ENCODE data around the gene TGOLN2. TPM values are rescaled to one million over a fixed set of nuclear protein-coding genes. Genes with fewer than 3 reads are reported as not detected.

Gene TGOLN2
- total RNA-seq, 6 experiments from 2014 or later, result 143 to 161 (median 150) TPM

- H3K4me3 Mint-ChIP-seq, result peak overlapping the region; percentile 59; the same call in 1 of the 2 replicates
- peaks cover 2% of the 10 kb centered on the region for H3K27me3 Mint-ChIP-seq (ENCODE audit: insufficient read depth)
- no peaks in the 10 kb centered on the region for H3K9me3 Mint-ChIP-seq
- peaks cover 15% of the 10 kb centered on the region; the same call in 1 of the 2 replicates for H3K36me3 Mint-ChIP-seq (ENCODE audit: low read depth)
- peak overlapping the region; percentile 50; the same call in 1 of the 2 replicates for H3K27ac Mint-ChIP-seq
- H3K4me1 Mint-ChIP-seq (ENCODE audit: low read depth), result peaks cover 61% of the 10 kb centered on the region
- TF ChIP-seq CTCF (IDR thresholded peaks at IDR 0.05), result no peak
- no peak for DNase-seq
These were observed 51.7 kb downstream of the TGOLN2 start for GRCh38 chr2:85275984-85276540.

GRCh38 chr2:85273738-85274731 lies 53.8 kb downstream of the TGOLN2 start:
- Mint-ChIP-seq H3K4me1 (ENCODE audit: low read depth) (peaks cover 60% of the 10 kb centered on the region), H3K36me3 (ENCODE audit: low read depth) (peaks cover 11% of the 10 kb centered on the region; the same call in 1 of the 2 replicates), H3K4me3 (peak overlapping the region; percentile 55; the same call in 1 of the 2 replicates), H3K9me3 (no peaks in the 10 kb centered on the region), H3K27me3 (ENCODE audit: insufficient read depth) (peaks cover 2% of the 10 kb centered on the region), H3K27ac (peak overlapping the region; percentile 54; the same call in 1 of the 2 replicates)
- TF ChIP-seq CTCF (IDR thresholded peaks at IDR 0.05), result no peak
- DNase-seq, result peak; percentile 57

- Mint-ChIP-seq H3K27me3 (ENCODE audit: insufficient read depth) (peaks cover 6% of the 10 kb centered on the region), H3K27ac (no peak overlapping the region), H3K4me3 (no peak overlapping the region), H3K9me3 (no peaks in the 10 kb centered on the region), H3K4me1 (ENCODE audit: low read depth) (peaks cover 44% of the 10 kb centered on the region), H3K36me3 (ENCODE audit: low read depth) (peaks cover 11% of the 10 kb centered on the region; the same call in 1 of the 2 replicates)
- TF ChIP-seq CTCF (IDR thresholded peaks at IDR 0.05), result no peak
- no peak for DNase-seq
These were observed 55.4 kb downstream of the TGOLN2 start for GRCh38 chr2:85272357-85272756.

- no peak for DNase-seq
- no peak for TF ChIP-seq CTCF (IDR thresholded peaks at IDR 0.05)
- Mint-ChIP-seq H3K4me3 (no peak overlapping the region), H3K27me3 (ENCODE audit: insufficient read depth) (peaks cover 4% of the 10 kb centered on the region), H3K9me3 (no peaks in the 10 kb centered on the region), H3K4me1 (ENCODE audit: low read depth) (peaks cover 34% of the 10 kb centered on the region), H3K27ac (no peak overlapping the region), H3K36me3 (ENCODE audit: low read depth) (no peaks in the 10 kb centered on the region)
These were observed 57.8 kb downstream of the TGOLN2 start for GRCh38 chr2:85269959-85270358.

Other genes starting within 250 kb of the TGOLN2 start
- 10 to 100 TPM in 1 of 6 experiments, 1 to 10 TPM in 5; 2.6 to 10.3 (median 9.4) TPM for gene TCF7L1, start 194.6 kb downstream of the TGOLN2 start, total RNA-seq (2021; fragmentation: NEBNext Ultra II Directional; extraction: Animal tissue kit (Norgen Biotek cat#: 25700))
- 10 to 100 TPM; 36.3 to 50.4 (median 39.0) TPM for gene RETSAT, start 26.5 kb upstream of the TGOLN2 start, total RNA-seq (2021; fragmentation: NEBNext Ultra II Directional; extraction: Animal tissue kit (Norgen Biotek cat#: 25700))
- gene ELMOD3, start 26.8 kb upstream of the TGOLN2 start, total RNA-seq (2021; fragmentation: NEBNext Ultra II Directional; extraction: Animal tissue kit (Norgen Biotek cat#: 25700)), result 10 to 100 TPM in 2 of 6 experiments, 1 to 10 TPM in 4; 7.0 to 10.9 (median 9.3) TPM
- gene CAPG, start 82.4 kb upstream of the TGOLN2 start, total RNA-seq (2021; fragmentation: NEBNext Ultra II Directional; extraction: Animal tissue kit (Norgen Biotek cat#: 25700)), result 10 to 100 TPM; 10.7 to 49.6 (median 13.6) TPM
- under 1 TPM in 3 of 6 experiments, not detected in 3; 0.25 to 0.52 (median 0.37) TPM for gene SH2D6, start 90.7 kb upstream of the TGOLN2 start, total RNA-seq (2021; fragmentation: NEBNext Ultra II Directional; extraction: Animal tissue kit (Norgen Biotek cat#: 25700))
- 100 to 1,000 TPM; 138 to 171 (median 158) TPM for gene MAT2A, start 211.2 kb upstream of the TGOLN2 start, total RNA-seq (2021; fragmentation: NEBNext Ultra II Directional; extraction: Animal tissue kit (Norgen Biotek cat#: 25700))
- gene GGCX, start 233.5 kb upstream of the TGOLN2 start, total RNA-seq (2021; fragmentation: NEBNext Ultra II Directional; extraction: Animal tissue kit (Norgen Biotek cat#: 25700)), result 10 to 100 TPM; 55.9 to 68.9 (median 62.4) TPM
- gene VAMP8, start 249.6 kb upstream of the TGOLN2 start, total RNA-seq (2021; fragmentation: NEBNext Ultra II Directional; extraction: Animal tissue kit (Norgen Biotek cat#: 25700)), result under 1 TPM in 4 of 6 experiments, not detected in 2; 0.31 to 0.46 (median 0.35) TPM